HCT116 (cell line): ENCODE data around the gene GFAP.

Experiments
- ATF3 ChIP-seq: IDR thresholded peaks from 2 replicates; pipeline ENCODE4 v1.6.1; 2012
- ELF1 ChIP-seq: IDR thresholded peaks from 2 replicates; pipeline ENCODE4 v1.6.1; 2012; ENCODE audit warnings: low read depth, borderline replicate concordance
- EZH2 ChIP-seq: fragments of 200-600 bp; sonication (generic); IDR thresholded peaks from 2 replicates; pipeline ENCODE4 v1.6.1; 2017; ENCODE audit warnings: antibody characterized with exemption, mixed run types
- EZH2phosphoT487 ChIP-seq: fragments of 200-600 bp; IDR thresholded peaks from 2 replicates; pipeline ENCODE4 v1.6.1; 2018; ENCODE audit warnings: antibody characterized with exemption, borderline replicate concordance
- MAX ChIP-seq: IDR thresholded peaks from 2 replicates; pipeline ENCODE4 v1.6.1; 2012
- POLR2A ChIP-seq: IDR thresholded peaks from 2 replicates; pipeline ENCODE4 v1.7.0; 2011; ENCODE audit warnings: borderline replicate concordance; ENCODE audit not compliant: insufficient read depth, insufficient read length; ENCODE audit errors: extremely low read depth
- POLR2AphosphoS5 ChIP-seq: IDR thresholded peaks from 2 replicates; pipeline ENCODE4 v1.6.1; 2011; ENCODE audit warnings: mild to moderate bottlenecking, low read depth, low read length, moderate library complexity
- SIN3A ChIP-seq: IDR thresholded peaks from 2 replicates; pipeline ENCODE4 v1.6.1; 2012; ENCODE audit warnings: low read depth
- SP1 ChIP-seq: IDR thresholded peaks from 2 replicates; pipeline ENCODE4 v1.6.1; 2012; ENCODE audit warnings: low read depth
- TCF7L2 ChIP-seq: IDR thresholded peaks from 2 replicates; pipeline ENCODE4 v1.7.0; 2011; ENCODE audit warnings: borderline replicate concordance, inconsistent platforms; ENCODE audit not compliant: insufficient read depth, insufficient read length; ENCODE audit errors: extremely low read depth
- ZFX ChIP-seq: fragments of 450-650 bp; IDR thresholded peaks from 2 replicates; pipeline ENCODE4 v1.6.1; 2017
- ZNF274 ChIP-seq: fragments of 200-500 bp; sonication (Bioruptor generic); IDR thresholded peaks from 2 replicates; pipeline ENCODE4 v1.6.1; 2014; ENCODE audit warnings: mild to moderate bottlenecking, low read depth, low read length, inconsistent platforms
- TF ChIP-seq, protein P1 (sequence below), 3 experiments: fragments of 200-600 bp in 1 of 3; sonication (generic) in 1 of 3; IDR thresholded peaks in 2 of 3; conservative IDR thresholded peaks in 1 of 3; 2 replicates each; pipeline ENCODE4 v1.5.1; 2012 to 2017; ENCODE audit warnings: low read depth in 2 of 3, low read length in 2 of 3, antibody characterized with exemption in 1 of 3, borderline replicate concordance in 1 of 3, control low read depth in 1 of 3, mild to moderate bottlenecking in 1 of 3, mixed read lengths in 1 of 3, mixed run types in 1 of 3, moderate library complexity in 1 of 3; ENCODE audit not compliant: insufficient read depth in 1 of 3
- TF ChIP-seq, protein P2 (sequence below): IDR thresholded peaks from 2 replicates; pipeline ENCODE4 v1.6.1; 2012; ENCODE audit warnings: low read depth

GRCh38 chr17:44887016-44887415 is 28.3 kb downstream of the GFAP start:
- TF ChIP-seq SIN3A (no peak), EZH2phosphoT487 (no peak), ATF3 (no peak), POLR2AphosphoS5 (no peak), EZH2 (no peak), POLR2A (no peak), SP1 (no peak), ZFX (no peak), ZNF274 (no peak), ELF1 (no peak), MAX (no peak), TCF7L2 (no peak)
- TF ChIP-seq, protein P1, sequence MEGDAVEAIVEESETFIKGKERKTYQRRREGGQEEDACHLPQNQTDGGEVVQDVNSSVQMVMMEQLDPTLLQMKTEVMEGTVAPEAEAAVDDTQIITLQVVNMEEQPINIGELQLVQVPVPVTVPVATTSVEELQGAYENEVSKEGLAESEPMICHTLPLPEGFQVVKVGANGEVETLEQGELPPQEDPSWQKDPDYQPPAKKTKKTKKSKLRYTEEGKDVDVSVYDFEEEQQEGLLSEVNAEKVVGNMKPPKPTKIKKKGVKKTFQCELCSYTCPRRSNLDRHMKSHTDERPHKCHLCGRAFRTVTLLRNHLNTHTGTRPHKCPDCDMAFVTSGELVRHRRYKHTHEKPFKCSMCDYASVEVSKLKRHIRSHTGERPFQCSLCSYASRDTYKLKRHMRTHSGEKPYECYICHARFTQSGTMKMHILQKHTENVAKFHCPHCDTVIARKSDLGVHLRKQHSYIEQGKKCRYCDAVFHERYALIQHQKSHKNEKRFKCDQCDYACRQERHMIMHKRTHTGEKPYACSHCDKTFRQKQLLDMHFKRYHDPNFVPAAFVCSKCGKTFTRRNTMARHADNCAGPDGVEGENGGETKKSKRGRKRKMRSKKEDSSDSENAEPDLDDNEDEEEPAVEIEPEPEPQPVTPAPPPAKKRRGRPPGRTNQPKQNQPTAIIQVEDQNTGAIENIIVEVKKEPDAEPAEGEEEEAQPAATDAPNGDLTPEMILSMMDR (IDR thresholded peaks at IDR 0.05 in 2 of 3, conservative IDR thresholded peaks at IDR 0.05 in 1 of 3; ENCODE audit: borderline replicate concordance in 1 of 3, insufficient read depth in 1 of 3, low read depth in 2 of 3, low read length in 2 of 3), result no peak
- TF ChIP-seq, protein P2, sequence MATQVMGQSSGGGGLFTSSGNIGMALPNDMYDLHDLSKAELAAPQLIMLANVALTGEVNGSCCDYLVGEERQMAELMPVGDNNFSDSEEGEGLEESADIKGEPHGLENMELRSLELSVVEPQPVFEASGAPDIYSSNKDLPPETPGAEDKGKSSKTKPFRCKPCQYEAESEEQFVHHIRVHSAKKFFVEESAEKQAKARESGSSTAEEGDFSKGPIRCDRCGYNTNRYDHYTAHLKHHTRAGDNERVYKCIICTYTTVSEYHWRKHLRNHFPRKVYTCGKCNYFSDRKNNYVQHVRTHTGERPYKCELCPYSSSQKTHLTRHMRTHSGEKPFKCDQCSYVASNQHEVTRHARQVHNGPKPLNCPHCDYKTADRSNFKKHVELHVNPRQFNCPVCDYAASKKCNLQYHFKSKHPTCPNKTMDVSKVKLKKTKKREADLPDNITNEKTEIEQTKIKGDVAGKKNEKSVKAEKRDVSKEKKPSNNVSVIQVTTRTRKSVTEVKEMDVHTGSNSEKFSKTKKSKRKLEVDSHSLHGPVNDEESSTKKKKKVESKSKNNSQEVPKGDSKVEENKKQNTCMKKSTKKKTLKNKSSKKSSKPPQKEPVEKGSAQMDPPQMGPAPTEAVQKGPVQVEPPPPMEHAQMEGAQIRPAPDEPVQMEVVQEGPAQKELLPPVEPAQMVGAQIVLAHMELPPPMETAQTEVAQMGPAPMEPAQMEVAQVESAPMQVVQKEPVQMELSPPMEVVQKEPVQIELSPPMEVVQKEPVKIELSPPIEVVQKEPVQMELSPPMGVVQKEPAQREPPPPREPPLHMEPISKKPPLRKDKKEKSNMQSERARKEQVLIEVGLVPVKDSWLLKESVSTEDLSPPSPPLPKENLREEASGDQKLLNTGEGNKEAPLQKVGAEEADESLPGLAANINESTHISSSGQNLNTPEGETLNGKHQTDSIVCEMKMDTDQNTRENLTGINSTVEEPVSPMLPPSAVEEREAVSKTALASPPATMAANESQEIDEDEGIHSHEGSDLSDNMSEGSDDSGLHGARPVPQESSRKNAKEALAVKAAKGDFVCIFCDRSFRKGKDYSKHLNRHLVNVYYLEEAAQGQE, result no peak
